GM12872 (cell line): ENCODE data around the gene RNF217.

Experiments
- CTCF ChIP-seq: IDR thresholded peaks from 3 replicates; pipeline ENCODE4 v1.5.1; 2011; ENCODE audit warnings: low read depth, mild to moderate bottlenecking, low read length, moderate library complexity; ENCODE audit not compliant: insufficient read depth

Gene RNF217

GRCh38 chr6:125083684-125083990 is 121.4 kb downstream of the RNF217 start:
- no peak for TF ChIP-seq CTCF

- TF ChIP-seq CTCF: no peak
Measured at GRCh38 chr6:125086716-125087115, 124.5 kb downstream of the RNF217 start.

GRCh38 chr6:125088963-125089362 is 126.7 kb downstream of the RNF217 start:
- no peak for TF ChIP-seq CTCF

GRCh38 chr6:125094563-125094962 is 132.3 kb downstream of the RNF217 start:
- no peak for TF ChIP-seq CTCF

- no peak for TF ChIP-seq CTCF
Measured at GRCh38 chr6:125095580-125096301, 133.5 kb downstream of the RNF217 start.

- no peak for TF ChIP-seq CTCF
Measured at GRCh38 chr6:125097186-125097585, 134.9 kb downstream of the RNF217 start.

GRCh38 chr6:125098253-125098652 is 136.0 kb downstream of the RNF217 start:
- no peak for TF ChIP-seq CTCF
